Mucosa of descending colon (tissue), 3 donors: ENCODE results near the gene KLRC3. TPM values are rescaled to one million over a fixed set of nuclear protein-coding genes. Genes with fewer than 3 reads are reported as not detected.
A peak's percentile ranks its signal among the peaks of the same experiment; 100 is the strongest.
"Not testable (repeated sequence)": the region's sequence is repeated elsewhere in the genome, so short reads cannot be mapped to it uniquely, and the experiment has no call there.

Experiments used
- ATAC-seq: fragments of 200-7000 bp; cut with Tn5 transposase; one replicate; pipeline ENCODE4 v1.9.1; 2020; ENCODE audit warnings: mild to moderate bottlenecking, moderate library complexity
- DNase-seq, 3 donors: peaks; one replicate each; pipeline ENCODE4 v3.0.0-alpha.2; 2020
- H3K36me3 ChIP-seq: fragments of 200-600 bp; one replicate; pipeline ENCODE4 v1.8.0; 2021; ENCODE audit warnings: low read depth, mild to moderate bottlenecking
- H3K4me1 ChIP-seq: fragments of 200-600 bp; one replicate; pipeline ENCODE4 v1.8.0; 2021; ENCODE audit warnings: low read depth, mild to moderate bottlenecking
- H3K4me3 ChIP-seq: fragments of 200-600 bp; one replicate; pipeline ENCODE4 v1.8.0; 2021; ENCODE audit warnings: mild to moderate bottlenecking
- H3K9me3 ChIP-seq: fragments of 200-600 bp; one replicate; pipeline ENCODE4 v1.8.0; 2021; ENCODE audit warnings: mild to moderate bottlenecking
- intact Hi-C, 2 donors: fragments of 100-400 bp; cut with DNase I in 1 of 2; cut with micrococcal nuclease in 1 of 2; formaldehyde crosslinking; loops; one replicate each; pipeline versions ENCODE4 v1.11.0 to v1.11.1; 2022; cut with DNase I, micrococcal nuclease
- total RNA-seq, 3 donors: library from RNA; stranded (reverse); fragmentation: NEBNext Ultra II Directional in 2 of 3; extraction: Animal tissue kit (Norgen Biotek cat#: 25700) in 2 of 3; gene quantifications; one replicate each; pipeline versions ENCODE4 v1.2.1 to v1.2.4, GENCODE V29; 2021 to 2023
- TF ChIP-seq, protein P1 (sequence below): fragments of 200-600 bp; IDR thresholded peaks from one replicate; pipeline ENCODE4 v1.8.0; 2022; ENCODE audit warnings: antibody characterized with exemption, mild to moderate bottlenecking
- donor health status: DM: no; HTN: no; CAD: no; lungs with moderate emphysema.
- donor health status: DM: no; HTN: no; CAD: no.
- donor health status: DM: no; HTN: yes; CAD: no.

Gene KLRC3
- total RNA-seq, 3 donors from 2014 or later, result 0.54 to 0.81 (median 0.58) TPM

DNA sequence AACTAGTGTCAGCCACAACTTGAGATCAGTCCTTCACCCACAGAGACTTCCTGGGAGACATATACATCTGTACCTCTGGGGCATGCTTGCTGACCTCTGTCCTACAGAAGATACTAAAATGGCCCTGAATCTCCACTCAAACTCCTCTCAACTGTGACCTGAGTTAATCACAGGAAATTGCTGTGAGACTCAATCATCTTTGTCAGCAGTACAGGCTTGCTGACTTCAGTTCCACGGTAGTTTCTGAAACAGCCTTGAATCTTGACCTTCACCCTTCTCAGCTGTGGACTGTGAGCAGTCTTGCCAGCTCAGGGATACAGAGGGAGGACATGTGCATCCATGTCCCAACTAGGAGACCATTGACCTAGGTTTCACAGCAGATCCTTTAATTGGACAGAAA, 34.1 kb upstream of the KLRC3 start:
- TF ChIP-seq, protein P1, sequence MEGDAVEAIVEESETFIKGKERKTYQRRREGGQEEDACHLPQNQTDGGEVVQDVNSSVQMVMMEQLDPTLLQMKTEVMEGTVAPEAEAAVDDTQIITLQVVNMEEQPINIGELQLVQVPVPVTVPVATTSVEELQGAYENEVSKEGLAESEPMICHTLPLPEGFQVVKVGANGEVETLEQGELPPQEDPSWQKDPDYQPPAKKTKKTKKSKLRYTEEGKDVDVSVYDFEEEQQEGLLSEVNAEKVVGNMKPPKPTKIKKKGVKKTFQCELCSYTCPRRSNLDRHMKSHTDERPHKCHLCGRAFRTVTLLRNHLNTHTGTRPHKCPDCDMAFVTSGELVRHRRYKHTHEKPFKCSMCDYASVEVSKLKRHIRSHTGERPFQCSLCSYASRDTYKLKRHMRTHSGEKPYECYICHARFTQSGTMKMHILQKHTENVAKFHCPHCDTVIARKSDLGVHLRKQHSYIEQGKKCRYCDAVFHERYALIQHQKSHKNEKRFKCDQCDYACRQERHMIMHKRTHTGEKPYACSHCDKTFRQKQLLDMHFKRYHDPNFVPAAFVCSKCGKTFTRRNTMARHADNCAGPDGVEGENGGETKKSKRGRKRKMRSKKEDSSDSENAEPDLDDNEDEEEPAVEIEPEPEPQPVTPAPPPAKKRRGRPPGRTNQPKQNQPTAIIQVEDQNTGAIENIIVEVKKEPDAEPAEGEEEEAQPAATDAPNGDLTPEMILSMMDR, result no peak
- ATAC-seq, result peak; percentile 9
- intact Hi-C loops, result no loop called here

DNA sequence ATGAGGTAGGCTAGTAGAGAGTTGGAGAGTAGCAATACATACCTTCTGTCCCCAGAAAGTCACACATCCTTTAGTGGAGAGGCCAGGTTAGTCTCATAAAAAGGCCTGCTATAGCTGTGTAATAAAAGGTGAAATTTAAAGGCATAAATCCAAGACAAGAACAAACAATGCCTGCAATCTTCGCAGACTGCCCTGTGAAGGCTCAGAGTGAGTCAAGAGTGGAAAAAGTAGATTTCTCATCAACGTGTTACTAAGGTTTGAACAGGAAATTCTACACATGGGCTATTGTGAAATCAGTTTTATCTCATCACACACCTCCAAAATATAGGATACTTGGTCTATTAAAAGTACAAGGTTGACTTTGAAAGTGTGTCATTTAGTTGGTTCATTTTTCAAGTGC, 32.8 kb upstream of the KLRC3 start, which contains the start of gene KLRC1:
Gene KLRC1, minus strand, starts transcription at position 222 of the 400 bp plus-strand sequence. CDS start 2,221 bp downstream, outside the sequence.
- Histone ChIP-seq H3K4me3 (no peak within 1 kb of the TSS), H3K4me1 (peaks cover 5% of the 10 kb centered on the region), H3K36me3 (no peaks in the 10 kb centered on the region), H3K9me3 (peaks cover 12% of the 10 kb centered on the region)
- intact Hi-C loops, result no loop called here
- DNase-seq, result peak in 1 of 3 donors; percentile 29
- TF ChIP-seq, protein P1, result no peak
- ATAC-seq, result peak; percentile 97

More for the DNA sequence above, 34.1 kb upstream of the KLRC3 start:
- H3K9me3 ChIP-seq, result peaks cover 12% of the 10 kb centered on the region
- no peaks in the 10 kb centered on the region for H3K36me3 ChIP-seq
- no peak overlapping the region for H3K4me3 ChIP-seq
- DNase-seq, result no peak
- peaks cover 5% of the 10 kb centered on the region for H3K4me1 ChIP-seq

DNA sequence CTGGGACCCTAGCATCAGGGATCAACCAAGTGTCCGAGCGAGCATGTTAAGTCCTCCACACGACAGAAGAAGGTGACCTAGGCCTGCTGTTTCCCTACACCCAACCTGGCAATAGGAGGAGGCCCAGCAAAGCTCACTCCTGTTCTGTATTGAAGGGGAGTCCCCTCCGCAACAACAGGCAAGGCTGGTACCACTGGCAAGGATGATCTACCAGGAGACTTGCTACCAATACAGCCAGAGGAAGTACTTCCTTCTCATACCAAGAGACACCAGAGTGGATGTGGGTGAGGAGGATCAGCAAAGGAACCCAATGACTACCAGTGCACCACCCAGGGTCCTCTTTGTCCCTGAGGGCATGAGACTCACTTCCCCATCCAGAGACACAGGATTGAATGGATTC, 27.8 kb upstream of the KLRC3 start:
- intact Hi-C loops, result no loop called here
- Histone ChIP-seq H3K4me3 (no peak overlapping the region), H3K36me3 (no peaks in the 10 kb centered on the region), H3K9me3 (no peaks in the 10 kb centered on the region), H3K4me1 (peaks cover 1% of the 10 kb centered on the region)
- TF ChIP-seq, protein P1, result no peak
- no peak for DNase-seq
- ATAC-seq, result no peak

DNA sequence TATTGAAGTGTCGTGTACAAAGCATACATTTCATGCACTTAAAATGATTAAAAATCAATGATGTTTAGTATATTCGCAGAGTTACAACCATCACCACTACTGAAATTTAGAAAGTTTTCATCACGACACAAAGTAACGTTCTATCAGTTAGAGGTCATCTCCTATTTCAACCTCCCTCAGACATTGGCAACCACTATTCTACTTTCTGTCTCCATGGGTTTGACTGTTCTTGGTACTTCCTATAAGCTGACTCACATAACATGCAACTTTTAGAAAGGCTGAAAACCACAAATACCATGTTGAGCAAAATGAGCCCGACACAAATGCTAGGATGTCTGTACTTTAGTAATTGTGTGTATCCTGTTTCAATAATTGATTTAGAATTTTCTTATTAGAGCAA, 25.7 kb upstream of the KLRC3 start:
- not testable (repeated sequence) for H3K4me1 ChIP-seq

DNA sequence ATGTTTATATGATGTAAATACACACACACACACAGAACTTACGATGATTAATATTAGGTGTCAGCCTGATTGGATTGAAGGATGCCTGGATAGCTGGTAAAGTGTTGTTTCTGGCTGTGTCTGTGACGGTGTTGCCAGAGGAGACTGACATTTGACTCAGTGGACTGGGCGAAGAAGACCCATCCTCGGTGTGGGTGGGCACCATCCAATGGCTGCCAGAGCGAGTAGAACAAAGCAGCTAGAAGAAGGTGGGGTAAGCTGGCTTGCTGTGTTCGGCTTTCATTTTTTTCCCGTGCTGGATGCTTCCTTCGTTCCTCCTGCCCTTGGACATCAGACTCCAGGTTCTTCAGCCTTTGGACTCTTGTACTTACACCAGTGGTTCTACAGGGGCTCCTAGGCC, 20.7 kb upstream of the KLRC3 start:
- DNase-seq, H3K4me3 ChIP-seq, intact Hi-C loops, H3K9me3 ChIP-seq, H3K36me3 ChIP-seq, H3K4me1 ChIP-seq, ATAC-seq: not testable (repeated sequence)

More for the DNA sequence above, 25.7 kb upstream of the KLRC3 start:
- H3K9me3 ChIP-seq, DNase-seq, ATAC-seq, H3K36me3 ChIP-seq, H3K4me3 ChIP-seq, intact Hi-C loops: not testable (repeated sequence)

DNA sequence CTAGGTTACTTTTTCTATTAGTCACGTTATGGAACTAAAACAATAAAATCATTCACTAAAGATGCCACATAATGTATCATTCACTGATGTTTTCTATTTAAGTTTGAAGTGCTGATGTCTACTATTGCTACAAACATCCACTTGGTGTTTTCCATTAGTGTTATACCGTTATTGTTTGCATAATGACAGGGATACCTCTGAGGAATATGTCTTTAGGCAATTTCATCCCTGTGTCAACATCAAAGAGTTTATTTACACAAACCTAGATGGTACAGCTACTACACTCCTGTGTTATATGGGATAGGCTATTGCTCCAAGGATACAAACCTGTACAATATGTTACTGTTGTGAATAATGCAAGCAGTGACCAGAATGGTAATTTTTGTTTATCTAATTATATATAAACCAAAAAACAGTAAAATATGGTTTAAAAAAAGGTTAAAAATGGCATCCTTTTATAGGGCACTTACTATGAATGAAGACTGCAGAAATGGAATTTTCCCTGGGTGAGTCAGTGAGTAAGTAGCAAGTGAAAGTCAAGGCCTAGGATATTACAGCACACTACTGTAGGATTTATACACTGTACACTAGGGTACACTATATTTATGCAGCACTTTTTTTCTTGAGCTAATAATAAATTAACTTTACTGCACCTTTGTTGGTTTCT, 19.3 kb upstream of the KLRC3 start:
- H3K4me3 ChIP-seq, intact Hi-C loops, H3K36me3 ChIP-seq, H3K9me3 ChIP-seq, DNase-seq, H3K4me1 ChIP-seq: not testable (repeated sequence)
- peak; percentile 46 for ATAC-seq

DNA sequence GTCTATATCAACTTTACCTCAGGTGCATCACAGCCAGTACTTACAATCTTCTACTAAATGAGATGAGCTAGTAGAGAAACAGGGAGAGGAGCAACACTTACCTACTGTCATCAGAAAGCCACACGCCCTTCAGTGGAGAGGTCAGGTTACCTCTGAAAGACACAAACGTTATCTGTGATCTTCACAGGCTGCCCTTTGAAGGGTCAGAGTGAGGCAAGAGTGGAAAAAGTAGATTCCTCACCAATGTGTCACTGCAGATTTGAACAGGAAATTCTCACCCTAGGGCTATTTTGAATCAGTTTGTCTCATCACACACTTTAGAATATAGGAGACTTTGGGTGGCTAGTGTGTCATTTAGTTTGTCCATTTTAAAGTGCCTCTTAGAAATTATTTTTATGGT, 17.2 kb upstream of the KLRC3 start:
- H3K36me3 ChIP-seq, H3K4me3 ChIP-seq, H3K4me1 ChIP-seq, H3K9me3 ChIP-seq, ATAC-seq, DNase-seq, intact Hi-C loops: not testable (repeated sequence)

DNA sequence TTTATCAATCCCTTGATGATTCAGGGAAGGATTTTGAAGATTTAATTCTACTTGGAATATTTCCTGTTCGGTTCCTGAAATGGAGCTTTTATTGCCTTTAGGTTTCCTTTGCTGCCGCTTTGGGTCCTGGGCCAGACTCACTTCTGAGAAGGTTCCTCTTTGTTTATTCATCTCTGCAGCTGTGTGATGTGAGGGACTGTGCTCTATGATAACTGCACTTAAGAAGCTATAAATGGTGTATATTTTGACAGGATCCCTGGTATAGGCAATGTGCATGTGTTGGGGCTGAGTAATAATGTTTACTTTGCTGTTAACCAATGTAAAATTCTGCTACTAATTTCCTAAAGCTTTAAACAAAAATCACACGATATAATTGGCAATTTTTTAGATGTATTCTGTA, 15.4 kb upstream of the KLRC3 start, which contains the start of gene KLRC2:
Gene KLRC2, minus strand, starts transcription at position 195 of the 400 bp plus-strand sequence. Its CDS starts 24 bp downstream, at position 171.
- H3K9me3 ChIP-seq, H3K4me1 ChIP-seq, intact Hi-C loops, H3K36me3 ChIP-seq, H3K4me3 ChIP-seq: not testable (repeated sequence)
- ATAC-seq (peak; percentile 91), DNase-seq (peak in 1 of 3 donors; percentile 23)

DNA sequence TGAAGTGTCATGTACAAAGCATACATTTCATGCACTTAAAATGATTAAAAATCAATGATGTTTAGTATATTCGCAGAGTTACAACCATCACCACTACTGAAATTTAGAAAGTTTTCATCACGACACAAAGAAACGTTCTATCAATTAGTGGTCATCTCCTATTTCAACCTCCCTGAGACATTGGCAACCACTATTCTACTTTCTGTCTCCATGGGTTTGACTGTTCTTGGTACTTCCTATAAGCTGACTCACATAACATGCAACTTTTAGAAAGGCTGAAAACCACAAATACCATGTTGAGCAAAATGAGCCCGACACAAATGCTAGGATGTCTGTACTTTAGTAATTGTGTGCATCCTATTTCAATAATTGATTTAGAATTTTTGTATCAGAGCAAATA, 10.2 kb upstream of the KLRC3 start:
- H3K9me3 ChIP-seq, DNase-seq, H3K4me1 ChIP-seq, H3K4me3 ChIP-seq, intact Hi-C loops, ATAC-seq, H3K36me3 ChIP-seq: not testable (repeated sequence)

DNA sequence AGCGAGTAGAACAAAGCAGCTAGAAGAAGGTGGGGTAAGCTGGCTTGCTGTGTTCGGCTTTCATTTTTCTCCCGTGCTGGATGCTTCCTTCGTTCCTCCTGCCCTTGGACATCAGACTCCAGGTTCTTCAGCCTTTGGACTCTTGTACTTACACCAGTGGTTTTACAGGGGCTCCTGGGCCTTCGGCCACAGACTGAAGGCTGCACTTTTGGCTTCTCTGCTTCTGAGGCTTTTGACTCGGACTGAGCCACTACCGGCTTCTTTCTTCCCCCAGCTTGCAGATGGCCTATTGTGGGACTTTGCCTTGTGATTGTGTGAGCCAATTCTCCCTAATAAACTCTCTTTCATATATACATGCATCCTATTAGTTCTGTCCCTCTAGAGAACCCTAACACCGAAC, 5.5 kb upstream of the KLRC3 start:
- H3K9me3 ChIP-seq, DNase-seq, intact Hi-C loops, H3K36me3 ChIP-seq, H3K4me3 ChIP-seq, ATAC-seq, H3K4me1 ChIP-seq: not testable (repeated sequence)

DNA sequence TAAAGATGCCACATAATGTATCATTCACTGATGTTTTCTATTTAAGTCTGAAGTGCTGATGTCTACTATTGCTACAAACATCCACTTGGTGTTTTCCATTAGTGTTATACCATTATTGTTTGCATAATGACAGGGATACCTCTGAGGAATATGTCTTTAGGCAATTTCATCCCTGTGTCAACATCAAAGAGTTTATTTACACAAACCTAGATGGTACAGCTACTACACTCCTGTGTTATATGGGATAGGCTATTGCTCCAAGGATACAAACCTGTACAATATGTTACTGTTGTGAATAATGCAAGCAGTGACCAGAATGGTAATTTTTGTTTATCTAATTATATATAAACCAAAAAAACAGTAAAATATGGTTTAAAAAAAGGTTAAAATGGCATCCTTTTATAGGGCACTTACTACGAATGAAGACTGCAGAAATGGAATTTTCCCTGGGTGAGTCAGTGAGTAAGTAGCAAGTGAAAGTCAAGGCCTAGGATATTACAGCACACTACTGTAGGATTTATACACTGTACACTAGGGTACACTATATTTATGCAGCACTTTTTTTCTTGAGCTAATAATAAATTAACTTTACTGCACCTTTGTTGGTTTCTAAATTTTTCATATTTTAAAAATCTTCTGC, 4.0 kb upstream of the KLRC3 start:
- H3K9me3 ChIP-seq, H3K36me3 ChIP-seq, DNase-seq, H3K4me3 ChIP-seq, intact Hi-C loops, H3K4me1 ChIP-seq: not testable (repeated sequence)
- ATAC-seq, result peak; percentile 67
